GM12873 (cell line): Measurements from ENCODE around the gene TRMT11.

Experiments
- TF ChIP-seq, protein P1 (sequence below): IDR thresholded peaks from 2 replicates; pipeline ENCODE4 v1.5.1; 2012; ENCODE audit warnings: low read depth, mild to moderate bottlenecking, moderate library complexity, low read length, control low read depth; ENCODE audit not compliant: insufficient read depth; ENCODE audit errors: missing control alignments

TRMT11 gene

DNA sequence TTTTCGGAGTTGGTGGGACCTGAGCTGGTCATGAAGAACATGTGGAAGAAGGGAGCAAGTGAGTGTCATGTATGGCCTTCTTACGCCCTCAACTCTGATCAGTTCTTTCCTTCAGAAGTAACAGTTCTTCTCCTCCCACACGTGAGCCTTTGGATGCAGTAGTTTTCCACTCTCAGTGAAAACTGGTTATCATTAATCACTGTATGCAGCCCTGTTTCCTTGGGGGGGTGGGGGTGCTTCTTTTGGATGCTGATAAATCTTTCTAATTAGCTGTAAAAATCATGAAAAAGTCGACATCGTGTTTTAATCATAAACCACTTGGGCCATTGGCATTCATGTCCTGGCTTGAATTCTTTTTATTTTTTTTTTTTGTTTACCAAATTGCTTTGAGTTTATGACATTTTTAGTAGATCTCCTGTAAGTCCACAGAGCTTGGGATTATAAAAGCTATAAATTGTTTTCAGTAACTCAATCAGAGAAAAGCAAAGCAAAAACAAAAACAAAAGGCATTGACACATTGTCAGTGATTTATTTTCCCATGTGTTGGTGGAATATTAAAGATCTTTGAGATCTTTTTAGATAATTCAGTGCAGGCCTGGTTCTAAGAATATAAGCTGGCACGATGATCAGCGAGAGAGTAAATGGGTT, 84.8 kb downstream of the TRMT11 start:
- TF ChIP-seq, protein P1, sequence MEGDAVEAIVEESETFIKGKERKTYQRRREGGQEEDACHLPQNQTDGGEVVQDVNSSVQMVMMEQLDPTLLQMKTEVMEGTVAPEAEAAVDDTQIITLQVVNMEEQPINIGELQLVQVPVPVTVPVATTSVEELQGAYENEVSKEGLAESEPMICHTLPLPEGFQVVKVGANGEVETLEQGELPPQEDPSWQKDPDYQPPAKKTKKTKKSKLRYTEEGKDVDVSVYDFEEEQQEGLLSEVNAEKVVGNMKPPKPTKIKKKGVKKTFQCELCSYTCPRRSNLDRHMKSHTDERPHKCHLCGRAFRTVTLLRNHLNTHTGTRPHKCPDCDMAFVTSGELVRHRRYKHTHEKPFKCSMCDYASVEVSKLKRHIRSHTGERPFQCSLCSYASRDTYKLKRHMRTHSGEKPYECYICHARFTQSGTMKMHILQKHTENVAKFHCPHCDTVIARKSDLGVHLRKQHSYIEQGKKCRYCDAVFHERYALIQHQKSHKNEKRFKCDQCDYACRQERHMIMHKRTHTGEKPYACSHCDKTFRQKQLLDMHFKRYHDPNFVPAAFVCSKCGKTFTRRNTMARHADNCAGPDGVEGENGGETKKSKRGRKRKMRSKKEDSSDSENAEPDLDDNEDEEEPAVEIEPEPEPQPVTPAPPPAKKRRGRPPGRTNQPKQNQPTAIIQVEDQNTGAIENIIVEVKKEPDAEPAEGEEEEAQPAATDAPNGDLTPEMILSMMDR, result no peak

DNA sequence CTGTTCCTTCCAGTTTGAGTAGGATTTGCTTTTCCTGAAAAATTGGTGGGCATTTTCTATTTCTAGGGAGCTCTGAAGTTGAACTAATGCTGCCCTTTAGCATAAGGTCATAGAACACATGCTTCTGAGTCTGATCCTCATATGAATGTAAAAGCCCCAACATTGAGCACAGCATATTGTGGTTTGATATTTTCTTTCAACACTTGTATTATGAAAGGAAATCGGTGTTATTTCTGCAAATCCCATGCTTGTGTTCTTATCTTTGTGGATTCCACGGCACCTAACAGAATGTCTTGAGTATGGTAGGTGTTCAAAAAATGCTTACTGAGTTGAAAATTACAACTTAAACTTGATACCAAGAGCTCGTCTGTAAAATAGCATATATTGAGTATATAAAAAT, 85.8 kb downstream of the TRMT11 start:
- TF ChIP-seq, protein P1, result no peak

DNA sequence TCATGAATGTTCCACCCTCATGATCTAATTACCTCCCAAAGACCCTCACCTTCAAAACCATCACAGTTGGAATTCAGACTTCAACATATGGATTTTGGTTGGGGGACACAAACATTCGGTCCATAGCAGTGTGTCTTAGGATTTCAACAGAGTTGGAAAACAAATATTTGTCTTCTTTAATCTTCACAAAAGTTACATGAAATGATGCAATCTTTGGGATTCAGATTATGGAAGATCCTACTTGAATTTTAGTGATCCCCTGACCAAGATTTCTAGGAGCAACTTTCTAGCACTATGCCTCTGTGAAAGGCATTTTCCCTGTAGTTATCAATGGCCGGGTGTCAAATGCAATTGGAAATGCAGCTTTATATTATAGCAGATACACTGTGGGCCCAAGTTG, 86.5 kb downstream of the TRMT11 start:
- TF ChIP-seq, protein P1, result no peak

GRCh38 chr6:126075335-126076071, 89.2 kb downstream of the TRMT11 start:
- TF ChIP-seq, protein P1, result no peak

GRCh38 chr6:126076992-126077664, 90.8 kb downstream of the TRMT11 start:
- TF ChIP-seq, protein P1, result no peak

GRCh38 chr6:126077810-126078776, 91.8 kb downstream of the TRMT11 start:
- TF ChIP-seq, protein P1, result no peak
